Small intestine (tissue), 7 donors: ENCODE data around the gene NCLN. TPM values are rescaled to one million over a fixed set of nuclear protein-coding genes. Genes with fewer than 3 reads are reported as not detected.
"Not testable (repeated sequence)": the region's sequence is repeated elsewhere in the genome, so short reads cannot be mapped to it uniquely, and the experiment has no call there.

Experiments
- DNase-seq, 2 donors: peaks; one replicate each; pipeline versions ENCODE4 v3.0.0 to v3.0.0-alpha.2; 2013
- FAIRE-seq: peaks from 2 replicates; lab custom pipeline; 2012; peaks lifted over from hg19 to GRCh38; lab: Jason Lieb, UNC
- H3K27ac ChIP-seq, 3 donors: one replicate each; pipeline ENCODE4 v1.5.1; 2013; ENCODE audit warnings: low read length in 2 of 3, mild to moderate bottlenecking in 2 of 3, control low read depth in 1 of 3, inconsistent platforms in 1 of 3, low read depth in 1 of 3, moderate library complexity in 1 of 3
- H3K27me3 ChIP-seq, 3 donors: one replicate each; pipeline ENCODE4 v1.6.1; 2013; ENCODE audit warnings: low read length in 3 of 3, inconsistent platforms in 1 of 3; ENCODE audit not compliant: control insufficient read depth in 3 of 3, insufficient read depth in 3 of 3
- H3K36me3 ChIP-seq, 3 donors: one replicate each; pipeline ENCODE4 v1.6.1; 2013; ENCODE audit warnings: low read length in 3 of 3, inconsistent platforms in 1 of 3, low read depth in 1 of 3, mild to moderate bottlenecking in 1 of 3, moderate library complexity in 1 of 3; ENCODE audit not compliant: control insufficient read depth in 3 of 3, insufficient read depth in 2 of 3
- H3K4me1 ChIP-seq, 3 donors: one replicate each; pipeline ENCODE4 v1.6.1; 2013; ENCODE audit warnings: low read length in 2 of 3, inconsistent platforms in 1 of 3, low read depth in 1 of 3, mild to moderate bottlenecking in 1 of 3, moderate library complexity in 1 of 3; ENCODE audit not compliant: control insufficient read depth in 3 of 3, insufficient read depth in 2 of 3
- H3K4me3 ChIP-seq, 3 donors: one replicate each; pipeline ENCODE4 v1.5.1; 2013; ENCODE audit warnings: low read length in 3 of 3, control low read depth in 1 of 3, inconsistent platforms in 1 of 3, low read depth in 1 of 3, mild to moderate bottlenecking in 1 of 3, moderate library complexity in 1 of 3
- H3K9me3 ChIP-seq, 2 donors: one replicate each; pipeline ENCODE4 v1.6.1; 2013; ENCODE audit warnings: low read depth in 1 of 2, low read length in 1 of 2; ENCODE audit not compliant: control insufficient read depth in 2 of 2, insufficient read depth in 1 of 2
- WGBS, 3 donors: extraction: QIAGEN DNeasy Blood & Tissue Kit; methylation state at CpG; one replicate each; pipeline ENCODE4 v1.1.7; 2013; 5-methylcytosine and 5-hydroxymethylcytosine counted together
- polyA plus RNA-seq, 4 donors: library from polyadenylated mRNA; stranded (reverse) in 3 of 4; unstranded in 1 of 4; fragments of 200-250 nt in 3 of 4; fragments of 120-200 nt in 1 of 4; gene quantifications; one replicate each; pipeline versions ENCODE4 v1.2.1 to v1.2.3, GENCODE V29; 2013
- donor health status: healthy with polysubstance abuse.
- donor health status: control.
- donor health status: control.
- donor health status: Bipolar disorder and iron deficiency.
- donor health status: healthy.

The NCLN gene
- polyA plus RNA-seq, 4 donors, result 37.9 to 217 (median 112) TPM

DNA sequence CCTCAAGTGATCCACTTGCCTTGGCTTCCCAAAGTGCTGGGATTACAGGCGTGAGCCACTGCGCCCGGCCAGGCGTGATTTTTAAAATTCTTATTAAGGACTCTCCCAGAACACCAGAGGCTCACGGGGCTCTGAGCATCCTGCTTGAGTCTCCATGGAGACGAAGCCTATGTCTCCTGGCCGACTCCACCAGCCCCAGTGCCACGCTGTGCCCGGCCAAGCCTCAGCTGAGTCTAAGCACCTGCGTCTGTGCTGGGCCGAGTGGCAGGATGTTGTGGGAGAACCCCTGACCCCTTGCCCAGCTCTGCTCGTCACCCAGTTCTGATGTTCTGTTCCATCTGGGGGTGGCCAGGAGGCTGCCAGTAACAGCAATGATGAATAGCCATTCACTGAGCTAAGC lies 34.8 kb downstream of the NCLN start:
- no peaks in the 10 kb centered on the region for H3K4me1 ChIP-seq
- no peak for FAIRE-seq
- no peak overlapping the region for H3K27ac ChIP-seq
- no peak overlapping the region for H3K4me3 ChIP-seq
- H3K9me3 ChIP-seq, result no peaks in the 10 kb centered on the region
- DNase-seq, result no peak
- WGBS, 3 donors, result 80 to 83% (median 81%) methylated on average over 12 of the region's 12 CpGs
- no peaks in the 10 kb centered on the region for H3K36me3 ChIP-seq
- peaks cover 0 to 2% (median 2%) of the 10 kb centered on the region in 3 donors for H3K27me3 ChIP-seq

DNA sequence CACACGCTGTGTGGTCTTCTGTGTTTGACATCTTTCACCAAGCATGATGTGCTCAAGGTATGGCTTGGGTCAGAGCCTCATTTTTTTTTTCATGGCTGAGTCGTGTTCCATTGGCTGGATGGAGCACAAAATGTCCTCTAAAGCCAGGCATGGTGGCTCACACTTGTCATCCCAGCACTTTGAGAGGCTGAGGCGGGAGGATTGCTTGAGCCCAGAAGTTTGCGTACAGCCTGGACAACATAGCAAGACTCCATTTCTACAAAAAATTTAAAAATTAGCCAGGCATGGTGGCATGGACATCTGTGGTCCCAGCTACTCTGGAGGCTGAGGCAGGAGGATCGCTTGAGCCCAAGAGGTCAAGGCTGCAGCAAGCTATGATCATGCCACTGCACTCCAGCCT lies 35.8 kb downstream of the NCLN start:
- H3K27me3 ChIP-seq, result peaks cover 5 to 12% (median 8%) of the 10 kb centered on the region in 3 donors
- FAIRE-seq, result not testable (repeated sequence)
- 84 to 93% (median 88%) methylated on average over 5 of the region's 5 CpGs for WGBS, 3 donors

DNA sequence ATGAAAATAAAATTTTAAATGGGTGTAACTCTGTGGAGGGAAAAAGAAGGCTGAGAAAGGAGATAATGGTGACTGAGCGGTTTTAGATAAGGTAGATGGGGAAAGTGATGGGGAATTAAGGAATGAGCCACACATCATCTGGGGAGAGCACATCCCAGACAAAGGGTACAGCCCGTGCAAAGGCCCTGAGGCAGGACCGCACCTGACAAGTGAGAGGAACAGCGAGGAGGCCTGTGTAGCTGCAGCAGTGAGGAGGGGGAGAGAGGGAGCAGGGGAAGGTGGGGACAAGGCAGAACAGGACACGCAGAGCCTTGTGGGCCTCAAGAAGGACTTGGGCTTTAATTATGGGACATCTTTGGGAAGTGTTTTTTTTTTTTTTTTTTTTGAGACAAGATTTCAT lies 37.0 kb downstream of the NCLN start:
- 80 to 90% (median 89%) methylated on average over 5 of the region's 5 CpGs for WGBS, 3 donors
- DNase-seq (no peak), FAIRE-seq (no peak)
- Histone ChIP-seq H3K27me3 (peaks cover 8 to 23% (median 11%) of the 10 kb centered on the region in 3 donors), H3K4me3 (no peak overlapping the region), H3K4me1 (no peaks in the 10 kb centered on the region), H3K9me3 (no peaks in the 10 kb centered on the region), H3K27ac (no peak overlapping the region), H3K36me3 (no peaks in the 10 kb centered on the region)

More for the DNA sequence above, 35.8 kb downstream of the NCLN start:
- H3K9me3 ChIP-seq, H3K4me1 ChIP-seq, H3K36me3 ChIP-seq, DNase-seq, H3K27ac ChIP-seq, H3K4me3 ChIP-seq: not testable (repeated sequence)

DNA sequence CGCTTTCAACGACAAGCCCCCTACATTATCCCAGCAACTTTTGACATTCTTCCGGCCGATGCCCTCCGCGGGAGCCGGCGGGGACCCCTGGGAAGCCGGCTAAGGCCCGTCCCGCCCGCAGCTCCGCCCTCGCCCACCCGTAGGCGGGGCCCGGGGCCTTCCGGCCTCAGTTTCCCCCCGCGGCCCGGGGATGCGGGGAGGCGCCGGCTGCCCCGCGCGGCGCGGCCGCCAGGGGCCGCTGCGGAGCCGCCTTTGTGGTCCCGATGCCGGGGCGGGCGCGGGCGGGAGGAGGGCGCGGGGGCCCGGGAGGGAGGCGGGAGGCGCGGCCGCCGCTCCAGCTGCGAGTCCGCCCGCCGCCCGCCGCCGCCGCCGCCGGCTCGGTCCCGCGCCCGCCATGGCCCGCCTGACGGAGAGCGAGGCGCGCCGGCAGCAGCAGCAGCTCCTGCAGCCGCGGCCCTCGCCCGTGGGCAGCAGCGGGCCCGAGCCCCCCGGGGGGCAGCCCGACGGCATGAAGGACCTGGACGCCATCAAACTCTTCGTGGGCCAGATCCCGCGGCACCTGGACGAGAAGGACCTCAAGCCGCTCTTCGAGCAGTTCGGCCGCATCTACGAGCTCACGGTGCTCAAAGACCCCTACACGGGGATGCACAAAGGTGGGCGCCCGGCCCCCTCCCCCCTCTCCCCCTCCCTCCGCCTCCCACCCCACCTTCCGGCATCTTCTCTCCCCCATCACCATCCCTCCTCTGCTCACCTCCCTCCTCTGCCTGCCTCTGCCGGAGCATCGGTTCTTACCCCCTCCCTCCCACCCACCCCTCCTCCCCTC lies 38.8 kb downstream of the NCLN start, which contains the start of gene CELF5:
Gene CELF5, plus strand, starts transcription at position 316 of the 823 bp plus-strand sequence. Its CDS starts 79 bp downstream, at position 395.
- Histone ChIP-seq H3K4me3 (peak within 1 kb of the TSS in 2 of 3 donors; percentile 5 to 31), H3K27me3 (peaks cover 14 to 41% (median 16%) of the 10 kb centered on the region in 3 donors), H3K9me3 (no peaks in the 10 kb centered on the region), H3K4me1 (no peaks in the 10 kb centered on the region), H3K36me3 (no peaks in the 10 kb centered on the region), H3K27ac (no peak within 1 kb of the TSS)
- no peak for FAIRE-seq
- 2 to 7% (median 4%) methylated on average over 26 to 94 of the region's 94 CpGs for WGBS, 3 donors
- DNase-seq, result peak; percentile 15 to 67

DNA sequence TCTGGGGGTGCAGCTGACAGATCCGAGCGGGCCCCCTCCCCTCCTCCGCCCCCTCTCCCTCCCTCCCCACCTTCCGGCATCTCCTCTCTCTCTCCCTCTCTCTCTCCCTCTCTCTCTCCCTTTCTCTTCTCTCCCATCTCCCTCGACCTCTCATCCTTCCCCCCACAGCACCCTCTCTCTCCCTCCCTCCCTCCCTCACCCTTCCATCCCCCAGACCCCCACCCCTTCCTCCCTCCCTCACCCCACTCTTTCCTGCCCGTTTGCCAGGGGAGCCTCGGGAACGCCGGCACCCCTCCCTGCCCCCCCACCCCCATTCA lies 39.4 kb downstream of the NCLN start:
- H3K27me3 ChIP-seq, result peaks cover 14 to 46% (median 18%) of the 10 kb centered on the region in 3 donors
- H3K36me3 ChIP-seq, result no peaks in the 10 kb centered on the region
- no peaks in the 10 kb centered on the region for H3K4me1 ChIP-seq
- WGBS, 3 donors, result 0 to 2% (median 1%) methylated on average over 5 to 9 of the region's 9 CpGs
- no peaks in the 10 kb centered on the region for H3K9me3 ChIP-seq
- H3K4me3 ChIP-seq, result no peak overlapping the region
- no peak overlapping the region for H3K27ac ChIP-seq
- no peak for FAIRE-seq
- DNase-seq, result no peak

DNA sequence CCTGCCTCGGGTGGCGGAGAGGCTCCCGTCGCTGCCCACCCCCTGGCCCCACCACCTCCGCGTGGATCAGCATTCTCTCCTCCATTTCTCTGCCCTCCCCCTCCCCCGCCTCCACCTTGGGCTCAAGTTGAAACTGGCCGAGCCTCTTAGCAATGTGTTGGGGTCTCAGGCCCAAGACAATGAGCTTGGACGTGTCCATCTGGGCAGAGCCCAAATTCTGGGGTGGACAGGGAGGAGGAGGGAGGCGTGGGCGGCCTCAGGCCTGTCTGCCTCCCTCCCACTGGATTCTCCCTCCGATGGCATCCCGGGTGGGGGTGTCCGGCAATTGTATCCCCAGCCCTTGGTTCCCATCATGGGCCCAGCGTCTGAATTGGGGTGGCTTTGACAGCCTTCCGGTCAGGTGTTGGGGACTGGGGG lies 40.0 kb downstream of the NCLN start:
- DNase-seq, result no peak
- no peaks in the 10 kb centered on the region for H3K9me3 ChIP-seq
- no peaks in the 10 kb centered on the region for H3K4me1 ChIP-seq
- H3K36me3 ChIP-seq, result no peaks in the 10 kb centered on the region
- no peak for FAIRE-seq
- WGBS, 3 donors, result 29 to 35% (median 32%) methylated on average over 14 to 16 of the region's 16 CpGs
- peaks cover 14 to 46% (median 18%) of the 10 kb centered on the region in 3 donors for H3K27me3 ChIP-seq
- no peak overlapping the region for H3K4me3 ChIP-seq
- H3K27ac ChIP-seq, result no peak overlapping the region

DNA sequence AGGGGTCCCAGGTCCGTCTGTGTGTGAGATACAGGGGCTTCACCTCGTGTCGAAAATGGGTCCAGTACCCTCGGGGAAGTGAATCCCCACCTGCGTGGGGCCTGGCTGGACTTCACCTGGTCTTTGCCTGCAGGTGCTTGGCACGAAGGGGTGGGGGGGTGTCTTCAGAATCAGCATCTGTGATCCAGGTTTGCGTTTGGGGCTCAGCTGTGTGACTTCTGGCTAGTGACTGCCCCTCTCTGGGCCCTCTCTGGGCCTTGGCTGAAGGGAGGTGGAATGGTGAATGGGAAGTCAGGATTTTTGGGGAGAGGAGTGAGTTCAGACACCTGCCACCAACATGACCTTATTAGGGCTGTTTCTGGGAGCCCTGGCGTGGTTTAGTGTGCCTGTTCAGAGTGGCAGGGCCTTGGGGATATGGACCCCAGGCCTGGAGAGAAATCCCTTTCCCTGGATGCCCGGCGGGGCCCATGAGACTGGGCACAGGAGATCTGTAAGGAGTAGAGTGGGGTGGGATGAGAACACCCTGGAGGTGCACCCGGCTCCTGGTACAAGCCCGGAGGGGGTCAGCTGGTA lies 41.4 kb downstream of the NCLN start:
- FAIRE-seq (no peak), DNase-seq (no peak)
- Histone ChIP-seq H3K27ac (no peak overlapping the region), H3K4me1 (no peaks in the 10 kb centered on the region), H3K9me3 (no peaks in the 10 kb centered on the region), H3K4me3 (no peak overlapping the region), H3K36me3 (no peaks in the 10 kb centered on the region), H3K27me3 (peaks cover 14 to 46% (median 18%) of the 10 kb centered on the region in 3 donors)
- 51 to 71% (median 53%) methylated on average over 12 of the region's 12 CpGs for WGBS, 3 donors

DNA sequence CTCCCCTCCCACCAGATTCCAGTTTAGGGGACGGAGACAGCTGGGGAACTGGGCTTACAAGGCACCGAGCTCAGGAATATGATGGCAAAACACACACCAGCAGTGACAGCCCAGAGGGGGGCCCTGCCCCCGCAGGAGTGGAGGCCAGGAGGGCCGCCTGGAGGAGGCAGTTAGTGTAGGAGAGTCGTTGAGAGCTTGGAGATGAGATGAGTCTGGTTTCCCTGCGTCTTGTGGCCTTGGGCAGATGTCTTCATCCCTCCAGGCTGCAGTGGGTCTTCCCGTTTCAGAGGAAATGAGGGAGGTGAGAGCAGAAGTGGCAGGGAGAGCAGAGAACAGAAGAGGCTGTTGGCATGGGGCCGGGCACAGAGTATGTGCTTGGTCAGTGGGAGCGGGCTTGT lies 43.6 kb downstream of the NCLN start:
- H3K27me3 ChIP-seq, result peaks cover 14 to 50% (median 18%) of the 10 kb centered on the region in 3 donors
- no peaks in the 10 kb centered on the region for H3K4me1 ChIP-seq
- no peak overlapping the region for H3K4me3 ChIP-seq
- no peaks in the 10 kb centered on the region for H3K36me3 ChIP-seq
- 43 to 50% (median 50%) methylated on average over 9 of the region's 9 CpGs for WGBS, 3 donors
- FAIRE-seq (no peak), DNase-seq (no peak)
- no peak overlapping the region for H3K27ac ChIP-seq
- H3K9me3 ChIP-seq, result no peaks in the 10 kb centered on the region
